Smooth muscle cell of the brain vasculature (primary cell): ENCODE data around the gene UBE3A.
A peak's percentile ranks its signal among the peaks of the same experiment; 100 is the strongest.

ENCODE experiments used
- DNase-seq: peaks from one replicate; pipeline ENCODE4 v3.0.0-alpha.2; 2012; ENCODE audit warnings: low read depth, low spot score

UBE3A gene

GRCh38 chr15:25403771-25404170 is 35.1 kb downstream of the UBE3A start:
- DNase-seq = no peak

- DNase-seq = no peak
Measured at GRCh38 chr15:25402342-25402741, 36.5 kb downstream of the UBE3A start.

- no peak for DNase-seq
Measured at GRCh38 chr15:25401501-25401900, 37.3 kb downstream of the UBE3A start.

- no peak for DNase-seq
Measured at GRCh38 chr15:25397100-25397499, 41.7 kb downstream of the UBE3A start.

- no peak for DNase-seq
Measured at GRCh38 chr15:25394898-25395297, 43.9 kb downstream of the UBE3A start.

- DNase-seq = no peak
Measured at GRCh38 chr15:25392806-25393205, 46.0 kb downstream of the UBE3A start.

- DNase-seq = no peak
Measured at GRCh38 chr15:25391971-25392721, 46.7 kb downstream of the UBE3A start.

GRCh38 chr15:25385986-25386385 is 52.8 kb downstream of the UBE3A start:
- no peak for DNase-seq

GRCh38 chr15:25381579-25381978 is 57.2 kb downstream of the UBE3A start:
- no peak for DNase-seq

GRCh38 chr15:25378501-25378901 is 60.3 kb downstream of the UBE3A start:
- no peak for DNase-seq

GRCh38 chr15:25375557-25375956 is 63.3 kb downstream of the UBE3A start:
- no peak for DNase-seq

- no peak for DNase-seq
Measured at GRCh38 chr15:25374143-25374542, 64.7 kb downstream of the UBE3A start.

GRCh38 chr15:25372298-25372697 is 66.5 kb downstream of the UBE3A start:
- DNase-seq = peak; percentile 23

GRCh38 chr15:25368850-25369249 is 70.0 kb downstream of the UBE3A start:
- DNase-seq = no peak

- DNase-seq = no peak
Measured at GRCh38 chr15:25366058-25366457, 72.8 kb downstream of the UBE3A start.

GRCh38 chr15:25362545-25362944 is 76.3 kb downstream of the UBE3A start:
- no peak for DNase-seq

GRCh38 chr15:25347707-25348106 is 91.1 kb downstream of the UBE3A start:
- DNase-seq = no peak

GRCh38 chr15:25346371-25346770 is 92.5 kb downstream of the UBE3A start:
- no peak for DNase-seq

- no peak for DNase-seq
Measured at GRCh38 chr15:25345943-25346342, 92.9 kb downstream of the UBE3A start.

GRCh38 chr15:25342629-25343028 is 96.2 kb downstream of the UBE3A start:
- no peak for DNase-seq

- no peak for DNase-seq
Measured at GRCh38 chr15:25339431-25339830, 99.4 kb downstream of the UBE3A start.

- no peak for DNase-seq
Measured at GRCh38 chr15:25335279-25335678, 103.5 kb downstream of the UBE3A start.

GRCh38 chr15:25333049-25333448 is 105.8 kb downstream of the UBE3A start:
- DNase-seq = no peak

- no peak for DNase-seq
Measured at GRCh38 chr15:25332306-25332705, 106.5 kb downstream of the UBE3A start.
